CD4-positive, alpha-beta memory T cell (primary cell): ENCODE results near the gene PPM1J. TPM values are rescaled to one million over a fixed set of nuclear protein-coding genes. Genes with fewer than 3 reads are reported as not detected.
"Not testable (repeated sequence)": the region's sequence is repeated elsewhere in the genome, so short reads cannot be mapped to it uniquely, and the experiment has no call there.

Experiments
- CTCF ChIA-PET: fragments of 350-600 bp; sonication (Branson Sonifier 250); formaldehyde crosslinking; loops from one replicate; lab custom pipeline; 2021; ENCODE audit warnings: inconsistent platforms; ENCODE audit not compliant: partially characterized antibody; lab: Charles Lee
- POLR2A ChIA-PET: fragments of 350-600 bp; sonication (Branson Sonifier 250); formaldehyde crosslinking; loops from one replicate; lab custom pipeline; 2021; ENCODE audit not compliant: partially characterized antibody; lab: Charles Lee
- DNase-seq, 5 donors: peaks; one replicate each; pipeline versions ENCODE4 v3.0.0 to v3.0.0-alpha.2; 2020 to 2022; ENCODE audit warnings: mixed read lengths in 1 of 5
- H3K27ac ChIP-seq: one replicate; pipeline ENCODE4 v1.7.0; 2013; ENCODE audit warnings: low read depth, low read length
- H3K27me3 ChIP-seq: 2 replicates; pipeline ENCODE4 v1.7.0; 2013; ENCODE audit warnings: mild to moderate bottlenecking, low read length, moderate library complexity; ENCODE audit not compliant: insufficient read depth
- H3K36me3 ChIP-seq: 2 replicates; pipeline ENCODE4 v1.7.0; 2013; ENCODE audit warnings: mild to moderate bottlenecking, low read length, moderate library complexity; ENCODE audit not compliant: insufficient read depth
- H3K4me1 ChIP-seq: 2 replicates; pipeline ENCODE4 v1.7.0; 2013; ENCODE audit warnings: mild to moderate bottlenecking, low read length, moderate library complexity; ENCODE audit not compliant: insufficient read depth
- H3K4me3 ChIP-seq, 2 donors: one replicate each; pipeline ENCODE4 v1.7.0; 2013; ENCODE audit warnings: low read length in 2 of 2, mild to moderate bottlenecking in 1 of 2
- H3K9me3 ChIP-seq, 2 donors: one replicate each; pipeline ENCODE4 v1.7.0; 2013; ENCODE audit warnings: low read length in 2 of 2, control low read depth in 1 of 2; ENCODE audit not compliant: control insufficient read depth in 1 of 2
- H3K27ac Mint-ChIP-seq, 7 donors: one replicate each; pipeline ENCODE4 v1.8.0; 2020 to 2021; ENCODE audit warnings: mixed read lengths in 7 of 7, mild to moderate bottlenecking in 6 of 7, inconsistent platforms in 3 of 7, moderate library complexity in 3 of 7
- H3K27me3 Mint-ChIP-seq, 2 donors: one replicate each; pipeline ENCODE4 v1.8.0; 2020 to 2021; ENCODE audit warnings: mixed read lengths in 2 of 2
- H3K36me3 Mint-ChIP-seq, 2 donors: one replicate each; pipeline ENCODE4 v1.8.0; 2020 to 2021; ENCODE audit warnings: mixed read lengths in 2 of 2, inconsistent platforms in 1 of 2, mild to moderate bottlenecking in 1 of 2
- H3K4me1 Mint-ChIP-seq, 4 donors: one replicate each; pipeline ENCODE4 v1.8.0; 2020 to 2021; ENCODE audit warnings: mixed read lengths in 4 of 4, mild to moderate bottlenecking in 1 of 4
- H3K4me3 Mint-ChIP-seq, 8 donors: one replicate each; pipeline ENCODE4 v1.8.0; 2020 to 2021; ENCODE audit warnings: mixed read lengths in 8 of 8, mild to moderate bottlenecking in 7 of 8, moderate library complexity in 6 of 8, inconsistent platforms in 3 of 8
- H3K9me3 Mint-ChIP-seq, 8 donors: one replicate each; pipeline ENCODE4 v1.8.0; 2020 to 2021; ENCODE audit warnings: mixed read lengths in 8 of 8, mild to moderate bottlenecking in 5 of 8, inconsistent platforms in 3 of 8, moderate library complexity in 1 of 8
- intact Hi-C: fragments of 100-400 bp; cut with micrococcal nuclease; formaldehyde crosslinking; loops from one replicate; pipeline ENCODE4 v1.15.1; 2023
- polyA plus RNA-seq, 2 donors: library from polyadenylated mRNA; unstranded; fragments of 300-500 nt; fragmentation: Illumina TruSeq; gene quantifications; one replicate each; pipeline ENCODE4 v1.2.3, GENCODE V29; 2021
- total RNA-seq, 2 experiments: library from RNA; stranded (reverse); gene quantifications; one replicate each; pipeline ENCODE4 v1.2.3, GENCODE V29; 2021

The PPM1J gene
- total and polyA plus RNA-seq, 4 experiments from 2014 or later: 0.13 to 0.76 TPM; not detected in 2

DNA sequence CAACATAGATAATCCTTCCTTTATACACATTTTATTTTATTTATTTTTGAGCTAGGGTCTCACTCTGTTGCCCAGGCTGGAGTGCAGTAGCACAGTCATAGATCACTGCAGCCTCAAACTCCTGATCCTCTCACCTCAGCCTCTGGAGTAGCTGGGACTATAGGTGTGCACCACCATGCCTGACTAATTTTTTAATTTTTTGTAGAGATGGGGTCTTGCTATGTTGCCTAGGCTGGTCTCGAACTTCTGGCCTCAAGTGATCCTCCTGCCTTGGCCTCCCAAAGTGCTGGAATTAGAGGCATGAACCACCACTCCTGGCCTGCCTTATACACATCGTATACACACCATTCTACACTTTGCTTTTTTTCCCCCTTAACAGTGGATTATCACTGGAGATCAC is 6.2 kb upstream of the PPM1J start:
- CTCF ChIA-PET: interaction anchor here (0.8 to 6.8 kb wide), 8 partner anchors 9 to 391 kb away, joined by 3 to 66 read pairs (median 4); partner anchors contain the start of genes LRIG2 and RHOC
- H3K27ac Mint-ChIP-seq, DNase-seq, POLR2A ChIA-PET, H3K9me3 ChIP-seq, H3K4me3 Mint-ChIP-seq, H3K9me3 Mint-ChIP-seq, H3K36me3 Mint-ChIP-seq, H3K4me3 ChIP-seq, H3K36me3 ChIP-seq, H3K4me1 ChIP-seq, intact Hi-C loops, H3K27ac ChIP-seq, H3K27me3 ChIP-seq, H3K27me3 Mint-ChIP-seq: not testable (repeated sequence)
- H3K4me1 Mint-ChIP-seq: peaks cover 6 to 24% (median 16%) of the 10 kb centered on the region in 4 donors

DNA sequence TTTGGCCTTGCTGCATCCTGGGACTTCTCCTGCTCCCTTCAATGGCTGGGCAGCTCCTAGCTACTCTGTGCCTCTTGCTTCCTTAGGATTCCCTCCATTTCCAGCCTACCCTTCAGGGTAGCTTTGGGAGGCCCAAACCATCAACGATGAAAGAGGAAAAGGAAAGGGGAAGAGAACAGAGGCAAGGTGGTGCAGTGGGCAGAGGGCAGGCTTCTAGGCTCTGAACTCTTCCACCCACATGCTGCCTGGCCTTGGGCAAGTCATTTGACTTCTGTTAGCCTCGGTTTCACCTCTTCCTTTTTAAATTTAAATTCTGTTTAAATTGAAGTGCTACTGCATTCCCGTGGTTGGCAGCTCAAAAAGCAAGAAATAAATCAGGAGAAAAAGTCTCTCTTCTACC is 5.7 kb upstream of the PPM1J start:
- peaks cover 11% of the 10 kb centered on the region for H3K4me1 ChIP-seq
- Mint-ChIP-seq H3K4me3 (no peak overlapping the region), H3K4me1 (peaks cover 10 to 29% (median 21%) of the 10 kb centered on the region in 4 donors), H3K27me3 (peaks cover 7% of the 10 kb centered on the region in 2 donors), H3K9me3 (no peaks in the 10 kb centered on the region), H3K36me3 (no peaks in the 10 kb centered on the region), H3K27ac (no peak overlapping the region)
- H3K27me3 ChIP-seq: peaks cover 8% of the 10 kb centered on the region
- no peak for DNase-seq
- H3K9me3 ChIP-seq: no peaks in the 10 kb centered on the region
- intact Hi-C loops: no loop called here
- ChIA-PET POLR2A (no interaction called here), CTCF (interaction anchor here (0.8 to 6.8 kb wide), 8 partner anchors 9 to 391 kb away, joined by 3 to 66 read pairs (median 4); partner anchors contain the start of genes LRIG2 and RHOC)
- no peak overlapping the region for H3K4me3 ChIP-seq
- H3K27ac ChIP-seq: no peak overlapping the region
- no peaks in the 10 kb centered on the region for H3K36me3 ChIP-seq

DNA sequence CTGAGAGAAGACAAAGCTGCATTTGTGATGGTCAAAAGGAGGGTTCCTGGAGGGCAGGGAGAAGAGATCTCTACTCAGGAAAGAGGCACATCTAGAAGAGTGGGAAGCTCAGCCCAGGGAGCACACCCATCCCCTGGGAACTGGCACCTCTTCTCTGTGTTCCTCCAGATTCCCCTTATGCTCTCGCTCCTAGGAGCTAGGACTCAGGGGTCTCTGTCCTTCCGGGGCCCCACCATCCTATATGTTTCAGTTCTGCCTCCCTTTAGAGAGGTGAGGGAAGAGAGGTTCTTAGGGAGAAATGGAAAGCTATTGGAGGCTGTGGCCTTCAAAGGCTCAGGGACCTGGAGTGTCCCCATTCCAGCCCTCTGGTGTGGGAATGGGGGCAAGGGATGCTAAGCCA is 4.6 kb upstream of the PPM1J start:
- Mint-ChIP-seq H3K9me3 (no peaks in the 10 kb centered on the region), H3K27ac (no peak overlapping the region), H3K4me3 (no peak overlapping the region), H3K27me3 (peaks cover 7% of the 10 kb centered on the region in 2 donors), H3K36me3 (no peaks in the 10 kb centered on the region), H3K4me1 (peaks cover 13 to 35% (median 23%) of the 10 kb centered on the region in 4 donors)
- H3K27me3 ChIP-seq: peaks cover 8% of the 10 kb centered on the region
- no peak overlapping the region for H3K27ac ChIP-seq
- POLR2A ChIA-PET: no interaction called here
- no peak overlapping the region for H3K4me3 ChIP-seq
- no peak for DNase-seq
- H3K9me3 ChIP-seq: no peaks in the 10 kb centered on the region
- H3K4me1 ChIP-seq: peaks cover 17% of the 10 kb centered on the region
- CTCF ChIA-PET: interaction anchor here (0.9 to 6.8 kb wide), 10 partner anchors 8 to 353 kb away, joined by 3 to 66 read pairs (median 6); partner anchors contain the start of genes LRIG2 and RHOC
- intact Hi-C loops: loop anchor here (5.0 kb wide), 1 partner anchor 673 kb away; the partner anchor contains the start of gene MAGI3
- no peaks in the 10 kb centered on the region for H3K36me3 ChIP-seq

DNA sequence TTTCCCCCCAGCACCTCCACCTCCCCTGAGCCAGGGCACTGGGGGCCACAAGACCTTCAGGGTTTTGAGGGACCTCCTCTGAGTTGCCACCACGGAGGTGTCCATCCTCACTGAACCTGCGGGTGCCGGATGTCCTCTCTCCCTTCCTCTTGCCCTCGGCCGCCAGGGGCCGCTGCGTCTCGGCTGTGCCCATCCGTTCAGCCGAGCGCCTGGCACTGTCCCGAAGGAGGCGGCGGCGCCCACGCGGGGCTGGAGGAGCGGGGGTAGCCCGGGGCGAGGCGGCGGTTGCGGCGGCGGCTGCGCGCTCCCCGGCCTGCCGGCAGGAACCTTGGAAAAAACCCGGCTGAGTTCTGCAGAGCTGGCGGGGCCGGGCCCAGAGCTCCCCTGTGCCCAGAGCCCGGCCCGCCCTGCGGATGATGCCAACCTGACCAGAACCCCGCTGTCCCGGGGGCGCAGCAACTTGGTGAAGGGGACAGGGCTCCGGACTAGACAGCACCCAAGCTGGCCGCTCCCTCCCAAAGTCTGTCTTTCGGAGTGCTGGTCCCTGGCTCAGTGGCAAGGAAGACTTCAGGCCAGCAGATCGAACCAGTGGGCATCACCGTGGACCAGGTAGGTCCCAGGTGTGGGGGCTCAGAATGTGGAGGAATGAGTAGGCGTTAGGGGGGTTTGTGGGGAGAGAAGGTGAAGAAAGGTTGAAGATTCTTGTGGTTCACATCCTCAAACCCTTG is 3.7 kb upstream of the PPM1J start:
- Histone ChIP-seq H3K4me3 (no peak overlapping the region), H3K27me3 (peaks cover 11% of the 10 kb centered on the region), H3K4me1 (peaks cover 26% of the 10 kb centered on the region), H3K36me3 (no peaks in the 10 kb centered on the region), H3K9me3 (no peaks in the 10 kb centered on the region), H3K27ac (no peak overlapping the region)
- Mint-ChIP-seq H3K27me3 (peaks cover 7% of the 10 kb centered on the region in 2 donors), H3K9me3 (no peaks in the 10 kb centered on the region), H3K4me3 (peak overlapping the region in 3 of 8 donors; percentile 62 to 83 (median 70)), H3K36me3 (no peaks in the 10 kb centered on the region), H3K27ac (peak overlapping the region in 1 of 7 donors; percentile 42), H3K4me1 (peaks cover 15 to 39% (median 26%) of the 10 kb centered on the region in 4 donors)
- CTCF ChIA-PET: interaction anchor here (0.6 to 6.8 kb wide), 22 partner anchors 7 to 1031 kb away, joined by 3 to 66 read pairs (median 4); partner anchors contain the start of genes LRIG2 and RHOC
- peak; percentile 62 to 68 (median 65) for DNase-seq
- POLR2A ChIA-PET: no interaction called here
- intact Hi-C loops: loop anchor here (5.0 kb wide), 1 partner anchor 673 kb away; the partner anchor contains the start of gene MAGI3

DNA sequence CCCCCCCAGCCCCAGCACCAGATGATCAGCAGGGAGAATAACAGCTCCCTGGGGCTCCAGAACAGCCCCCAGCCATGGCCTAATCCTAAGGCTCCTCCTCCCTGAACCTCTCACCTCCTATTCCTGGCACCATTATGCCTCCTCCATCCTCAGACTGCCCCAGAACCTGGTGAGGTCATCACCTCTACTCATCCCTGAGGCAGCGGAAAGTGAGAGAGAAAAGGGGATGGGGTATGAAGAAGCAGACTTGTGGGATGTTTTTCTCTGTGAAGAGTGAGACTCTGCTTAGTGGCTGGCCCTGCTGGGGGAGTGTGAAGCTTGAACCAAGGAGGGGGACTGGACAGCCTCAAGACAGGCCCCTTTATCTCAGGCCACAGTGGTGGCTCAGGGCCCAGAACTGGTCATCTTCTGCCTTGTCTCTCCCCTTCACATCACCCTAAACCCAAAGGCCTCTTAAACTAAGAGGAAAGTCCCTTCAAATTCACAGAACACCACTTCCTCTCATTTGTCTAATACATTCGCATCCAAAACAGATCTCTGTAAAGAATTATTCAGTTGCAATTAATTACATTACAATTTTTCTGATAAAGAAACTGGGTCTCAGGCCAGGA is 2.2 kb upstream of the PPM1J start:
- Histone ChIP-seq H3K27me3 (peaks cover 11% of the 10 kb centered on the region), H3K9me3 (no peaks in the 10 kb centered on the region), H3K4me1 (peaks cover 22% of the 10 kb centered on the region), H3K27ac (no peak overlapping the region), H3K4me3 (no peak overlapping the region), H3K36me3 (no peaks in the 10 kb centered on the region)
- intact Hi-C loops: loop anchor here (2.0 to 5.0 kb wide), 2 partner anchors 355 to 675 kb away; partner anchors contain the start of genes LRIG2 and MAGI3
- Mint-ChIP-seq H3K4me1 (peaks cover 12 to 29% (median 19%) of the 10 kb centered on the region in 4 donors), H3K27ac (peak overlapping the region in 2 of 7 donors; percentile 25 to 82), H3K27me3 (peaks cover 2 to 5% of the 10 kb centered on the region in 2 donors), H3K4me3 (peak overlapping the region in 1 of 8 donors; percentile 57), H3K36me3 (no peaks in the 10 kb centered on the region), H3K9me3 (no peaks in the 10 kb centered on the region)
- DNase-seq: no peak
- POLR2A ChIA-PET: interaction anchor here (3.8 kb wide), 1 partner anchor 356 kb away, joined by 31 read pairs; the partner anchor contains the start of gene LRIG2
- CTCF ChIA-PET: interaction anchor here (0.6 to 6.8 kb wide), 24 partner anchors 9 to 962 kb away, joined by 3 to 66 read pairs (median 8); partner anchors contain the start of genes LRIG2, MOV10, RHOC and SLC16A1

DNA sequence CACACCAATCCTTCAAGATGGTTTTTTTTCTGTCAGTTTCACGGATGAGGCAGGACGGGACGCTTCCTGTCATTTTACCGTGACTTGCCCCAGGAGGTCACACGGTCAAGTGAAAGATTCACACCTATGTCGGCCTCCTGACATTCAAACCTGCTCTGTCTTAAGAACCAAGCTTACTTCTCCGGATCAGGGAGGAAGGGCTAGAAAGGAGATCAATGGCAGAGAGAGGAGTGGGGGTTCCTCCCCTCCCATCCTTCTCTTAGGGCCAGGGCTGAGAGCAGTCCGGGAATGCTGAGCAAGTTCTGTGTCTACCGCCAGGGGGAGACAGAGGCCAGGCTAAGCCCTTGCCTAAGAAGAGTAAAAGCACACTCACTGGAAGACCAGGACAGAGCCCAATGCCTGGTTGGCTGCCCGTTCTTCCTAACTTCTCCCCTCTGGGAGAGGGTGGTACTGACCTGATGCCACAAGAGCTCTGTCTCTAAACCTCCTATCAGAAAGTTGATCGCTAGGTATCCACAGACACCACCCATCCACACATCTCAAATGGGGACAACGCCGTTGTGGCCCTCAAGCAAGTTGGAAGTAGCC is 1.1 kb upstream of the PPM1J start:
- H3K9me3 Mint-ChIP-seq: no peaks in the 10 kb centered on the region
- H3K27ac Mint-ChIP-seq: peak overlapping the region; percentile 66 to 96 (median 93)
- H3K4me3 Mint-ChIP-seq: peak overlapping the region; percentile 81 to 96 (median 93)
- Histone ChIP-seq H3K36me3 (no peaks in the 10 kb centered on the region), H3K27ac (peak overlapping the region; percentile 43), H3K9me3 (no peaks in the 10 kb centered on the region), H3K27me3 (peaks cover 11% of the 10 kb centered on the region), H3K4me3 (peak overlapping the region; percentile 58 to 72), H3K4me1 (peaks cover 22% of the 10 kb centered on the region)
- H3K27me3 Mint-ChIP-seq: peaks cover 0 to 1% of the 10 kb centered on the region in 2 donors
- DNase-seq: peak; percentile 72 to 80 (median 76)
- intact Hi-C loops: loop anchor here (1.0 to 5.0 kb wide), 7 partner anchors 88 to 962 kb away; partner anchors contain the start of genes LRIG2 and MAGI3
- ChIA-PET CTCF (interaction anchor here (0.7 to 6.8 kb wide), 48 partner anchors 8 to 1236 kb away, joined by 3 to 66 read pairs (median 4); partner anchors contain the start of genes CTTNBP2NL, LRIG2, MOV10 and RHOC), POLR2A (interaction anchor here (0.7 to 3.8 kb wide), 10 partner anchors 14 to 1213 kb away, joined by 3 to 44 read pairs (median 8); partner anchors contain the start of genes CAPZA1, HIPK1, LRIG2 and MOV10)
- peaks cover 12 to 29% (median 19%) of the 10 kb centered on the region in 4 donors for H3K4me1 Mint-ChIP-seq
- no peaks in the 10 kb centered on the region for H3K36me3 Mint-ChIP-seq
